Suppressor macrophage treated with lipopolysaccharide for 4 hours (primary cell): ENCODE data around the gene PPP1R1C.

ENCODE experiments used
- DNase-seq: peaks from one replicate; pipeline ENCODE4 v3.0.0-alpha.2; 2020

Gene PPP1R1C

GRCh38 chr2:182117196-182117595 lies 131.5 kb downstream of the PPP1R1C start:
- no peak for DNase-seq

GRCh38 chr2:182128821-182129707 lies 143.4 kb downstream of the PPP1R1C start:
- DNase-seq: no peak

- DNase-seq: no peak
Observed at GRCh38 chr2:182132605-182133004, 147.0 kb downstream of the PPP1R1C start.

GRCh38 chr2:182133195-182133891 lies 147.7 kb downstream of the PPP1R1C start:
- DNase-seq: no peak

GRCh38 chr2:182134201-182134600 lies 148.5 kb downstream of the PPP1R1C start:
- no peak for DNase-seq

- no peak for DNase-seq
Observed at GRCh38 chr2:182142062-182142461, 156.4 kb downstream of the PPP1R1C start.

GRCh38 chr2:182144041-182144775 lies 158.6 kb downstream of the PPP1R1C start:
- no peak for DNase-seq

GRCh38 chr2:182144776-182145165 lies 159.1 kb downstream of the PPP1R1C start:
- DNase-seq: no peak

GRCh38 chr2:182148344-182148743 lies 162.7 kb downstream of the PPP1R1C start:
- no peak for DNase-seq

GRCh38 chr2:182163878-182164277 lies 178.2 kb downstream of the PPP1R1C start:
- DNase-seq: no peak

- DNase-seq: no peak
Observed at GRCh38 chr2:182164686-182165085, 179.0 kb downstream of the PPP1R1C start.

- no peak for DNase-seq
Observed at GRCh38 chr2:182165202-182165601, 179.5 kb downstream of the PPP1R1C start.

- no peak for DNase-seq
Observed at GRCh38 chr2:182166406-182166805, 180.8 kb downstream of the PPP1R1C start.

- DNase-seq: no peak
Observed at GRCh38 chr2:182166841-182167240, 181.2 kb downstream of the PPP1R1C start.
